B cell (primary cell): Measurements from ENCODE around the gene ZCCHC3. TPM values are rescaled to one million over a fixed set of nuclear protein-coding genes. Genes with fewer than 3 reads are reported as not detected.

Experiments used
- ATAC-seq: fragments of 200-7000 bp; cut with Tn5 transposase; one replicate; pipeline ENCODE4 v1.10.0; 2021; ENCODE audit warnings: low read depth, mild to moderate bottlenecking, moderate number of reproducible peaks, moderate library complexity
- CTCF ChIA-PET: fragments of 350-600 bp; sonication (Branson Sonifier 250); formaldehyde crosslinking; loops from one replicate; lab custom pipeline; 2021; ENCODE audit warnings: antibody characterized with exemption, inconsistent platforms; lab: Charles Lee
- POLR2A ChIA-PET: fragments of 350-600 bp; sonication (Branson Sonifier 250); formaldehyde crosslinking; loops from one replicate; lab custom pipeline; 2021; ENCODE audit warnings: antibody characterized with exemption; lab: Charles Lee
- DNase-seq: peaks from one replicate; pipeline ENCODE4 v3.0.0; 2013
- H2AFZ ChIP-seq: 2 replicates; pipeline ENCODE4 v1.6.1; 2012; ENCODE audit warnings: mild to moderate bottlenecking, low read depth, low read length; ENCODE audit not compliant: insufficient read depth, poor library complexity, severe bottlenecking
- H3K27ac ChIP-seq, 2 donors: 1 replicate in 1 of 2; 2 replicates in 1 of 2; pipeline ENCODE4 v1.5.1; 2012 to 2013; ENCODE audit warnings: low read length in 2 of 2, mild to moderate bottlenecking in 2 of 2, moderate library complexity in 1 of 2
- H3K27me3 ChIP-seq, 4 experiments: fragments of 200-600 bp in 1 of 4; sonication (generic) in 1 of 4; replicated peaks in 1 of 4; 1 replicate in 2 of 4; 2 replicates in 2 of 4; pipeline versions ENCODE4 v1.6.1 to v1.7.0; 2013 to 2016; ENCODE audit warnings: low read length in 3 of 4, mild to moderate bottlenecking in 2 of 4, mixed read lengths in 1 of 4, moderate library complexity in 1 of 4; ENCODE audit not compliant: insufficient read depth in 4 of 4, control insufficient read depth in 3 of 4; ENCODE audit errors: control extremely low read depth in 1 of 4
- H3K36me3 ChIP-seq, 2 experiments: replicated peaks in 1 of 2; 1 replicate in 1 of 2; 2 replicates in 1 of 2; pipeline versions ENCODE4 v1.6.1 to v1.7.1; 2013; ENCODE audit warnings: low read length in 1 of 2; ENCODE audit not compliant: insufficient read depth in 2 of 2, control insufficient read depth in 1 of 2; ENCODE audit errors: control extremely low read depth in 1 of 2, extremely low read depth in 1 of 2
- H3K4me1 ChIP-seq, 2 donors: fragments of 200-600 bp in 1 of 2; sonication (generic) in 1 of 2; 1 replicate in 1 of 2; 2 replicates in 1 of 2; pipeline versions ENCODE4 v1.5.1 to v1.6.1; 2013 to 2017; ENCODE audit warnings: low read length in 2 of 2; ENCODE audit not compliant: control insufficient read depth in 2 of 2, insufficient read depth in 2 of 2
- H3K4me2 ChIP-seq: replicated peaks from 2 replicates; pipeline ENCODE3; 2012; ENCODE audit warnings: mild to moderate bottlenecking, low read depth, low read length; ENCODE audit not compliant: poor library complexity, severe bottlenecking
- H3K4me3 ChIP-seq, 5 experiments: fragments of 200-600 bp in 1 of 5; sonication (generic) in 1 of 5; 1 replicate in 3 of 5; 2 replicates in 2 of 5; pipeline versions ENCODE4 v1.5.1 to v1.7.0; 2011 to 2016; ENCODE audit warnings: low read length in 4 of 5, mild to moderate bottlenecking in 4 of 5, low read depth in 2 of 5, control low read depth in 1 of 5, moderate library complexity in 1 of 5; ENCODE audit not compliant: insufficient read depth in 1 of 5; ENCODE audit errors: control extremely low read depth in 1 of 5, extremely low read depth in 1 of 5
- H3K79me2 ChIP-seq: fragments of 200-600 bp; sonication (generic); one replicate; pipeline ENCODE4 v1.6.0; 2016; ENCODE audit warnings: low read length; ENCODE audit not compliant: control insufficient read depth, insufficient read depth
- H3K9ac ChIP-seq: fragments of 200-600 bp; sonication (generic); 2 replicates; pipeline ENCODE4 v1.6.1; 2017; ENCODE audit warnings: mild to moderate bottlenecking, low read length, moderate library complexity
- H3K9me3 ChIP-seq, 3 donors: one replicate each; pipeline versions ENCODE4 v1.6.1 to v1.7.1; 2013; ENCODE audit warnings: low read length in 2 of 3; ENCODE audit not compliant: control insufficient read depth in 2 of 3, insufficient read depth in 1 of 3; ENCODE audit errors: control extremely low read depth in 1 of 3
- H4K20me1 ChIP-seq: 2 replicates; pipeline ENCODE4 v1.6.0; 2012; ENCODE audit warnings: mild to moderate bottlenecking, low read length; ENCODE audit not compliant: insufficient read depth, control insufficient read depth, poor library complexity, severe bottlenecking
- H3K27ac Mint-ChIP-seq: one replicate; pipeline ENCODE4 v1.8.0; 2021; ENCODE audit warnings: mixed read lengths
- H3K27me3 Mint-ChIP-seq: one replicate; pipeline ENCODE4 v1.8.0; 2021; ENCODE audit warnings: mixed read lengths
- H3K4me1 Mint-ChIP-seq: one replicate; pipeline ENCODE4 v1.8.0; 2021; ENCODE audit warnings: mixed read lengths
- H3K4me3 Mint-ChIP-seq: one replicate; pipeline ENCODE4 v1.8.0; 2021; ENCODE audit warnings: mixed read lengths
- H3K9me3 Mint-ChIP-seq: one replicate; pipeline ENCODE4 v1.8.0; 2022; ENCODE audit warnings: mixed read lengths; ENCODE audit not compliant: insufficient read depth
- EZH2 ChIP-seq: IDR thresholded peaks from 2 replicates; pipeline ENCODE4 v1.6.1; 2012; ENCODE audit warnings: borderline replicate concordance, low read depth, mild to moderate bottlenecking, moderate library complexity, low read length; ENCODE audit not compliant: insufficient read depth, poor library complexity, severe bottlenecking
- WGBS: methylation state at CpG from one replicate; pipeline ENCODE4 v1.1.5; 2013; ENCODE audit warnings: missing lambda C conversion rate; ENCODE audit not compliant: insufficient coverage; 5-methylcytosine and 5-hydroxymethylcytosine counted together
- intact Hi-C: fragments of 100-400 bp; cut with micrococcal nuclease; formaldehyde crosslinking; loops from one replicate; pipeline ENCODE4 v1.10.0; 2022
- polyA plus RNA-seq: library from polyadenylated mRNA; depleted of rRNA; stranded (reverse); fragments of >200 nt; gene quantifications from 2 replicates; pipeline ENCODE4 v1.2.3, GENCODE V29; 2012
- total RNA-seq, 2 donors: library from RNA; stranded (reverse); fragments of 120-200 nt in 1 of 2; gene quantifications; 1 replicate in 1 of 2; 2 replicates in 1 of 2; pipeline versions ENCODE4 v1.2.3 to v1.2.4, GENCODE V29; 2013 to 2022
- TF ChIP-seq, protein P1 (sequence below): fragments of 200-600 bp; IDR thresholded peaks from one replicate; pipeline ENCODE4 v1.8.0; 2022; ENCODE audit warnings: antibody characterized with exemption, mild to moderate bottlenecking

ZCCHC3 gene
- total and polyA plus RNA-seq, 2 donors (not counting 1 experiment from before 2014, with no cell fraction given), result 12.8 to 35.7 TPM

DNA sequence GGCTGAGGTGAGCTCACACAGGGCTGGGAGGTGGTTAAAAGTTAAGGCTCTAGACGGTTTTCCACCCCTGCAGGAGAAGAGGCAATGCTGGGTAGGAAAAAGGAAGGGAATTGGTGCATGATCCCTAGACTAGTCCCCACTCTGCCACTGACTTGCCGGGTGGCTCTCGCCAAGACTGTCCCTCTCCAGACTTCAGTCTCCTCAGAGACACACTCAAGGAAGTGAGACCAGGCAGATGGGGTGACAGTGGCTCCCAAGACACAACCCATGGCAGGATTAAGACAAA, 19.9 kb upstream of the ZCCHC3 start:
- DNase-seq, result no peak
- Histone ChIP-seq H3K4me2 (no peak overlapping the region), H3K9ac (no peak overlapping the region), H3K36me3 (peaks cover 0 to 13% of the 10 kb centered on the region in 2 experiments), H3K27ac (no peak overlapping the region), H3K27me3 (no peaks in the 10 kb centered on the region), H3K4me1 (no peaks in the 10 kb centered on the region), H3K79me2 (no peaks in the 10 kb centered on the region), H3K4me3 (no peak overlapping the region), H3K9me3 (no peaks in the 10 kb centered on the region), H4K20me1 (no peaks in the 10 kb centered on the region), H2AFZ (no peak overlapping the region)
- ATAC-seq, result no peak
- 73% methylated on average over 2 of the region's 3 CpGs for WGBS
- H3K27ac Mint-ChIP-seq, result peak overlapping the region; percentile 37
- peaks cover 4% of the 10 kb centered on the region for H3K4me1 Mint-ChIP-seq
- H3K4me3 Mint-ChIP-seq, result no peak overlapping the region
- no peaks in the 10 kb centered on the region for H3K9me3 Mint-ChIP-seq
- ChIA-PET CTCF (interaction anchor here (1.2 kb wide), 1 partner anchor 11 kb away, joined by 4 read pairs; no protein-coding TSS in a partner anchor), POLR2A (no interaction called here)
- TF ChIP-seq, protein P1, sequence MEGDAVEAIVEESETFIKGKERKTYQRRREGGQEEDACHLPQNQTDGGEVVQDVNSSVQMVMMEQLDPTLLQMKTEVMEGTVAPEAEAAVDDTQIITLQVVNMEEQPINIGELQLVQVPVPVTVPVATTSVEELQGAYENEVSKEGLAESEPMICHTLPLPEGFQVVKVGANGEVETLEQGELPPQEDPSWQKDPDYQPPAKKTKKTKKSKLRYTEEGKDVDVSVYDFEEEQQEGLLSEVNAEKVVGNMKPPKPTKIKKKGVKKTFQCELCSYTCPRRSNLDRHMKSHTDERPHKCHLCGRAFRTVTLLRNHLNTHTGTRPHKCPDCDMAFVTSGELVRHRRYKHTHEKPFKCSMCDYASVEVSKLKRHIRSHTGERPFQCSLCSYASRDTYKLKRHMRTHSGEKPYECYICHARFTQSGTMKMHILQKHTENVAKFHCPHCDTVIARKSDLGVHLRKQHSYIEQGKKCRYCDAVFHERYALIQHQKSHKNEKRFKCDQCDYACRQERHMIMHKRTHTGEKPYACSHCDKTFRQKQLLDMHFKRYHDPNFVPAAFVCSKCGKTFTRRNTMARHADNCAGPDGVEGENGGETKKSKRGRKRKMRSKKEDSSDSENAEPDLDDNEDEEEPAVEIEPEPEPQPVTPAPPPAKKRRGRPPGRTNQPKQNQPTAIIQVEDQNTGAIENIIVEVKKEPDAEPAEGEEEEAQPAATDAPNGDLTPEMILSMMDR, result no peak
- no peak for TF ChIP-seq EZH2
- intact Hi-C loops, result no loop called here
- no peaks in the 10 kb centered on the region for H3K27me3 Mint-ChIP-seq

DNA sequence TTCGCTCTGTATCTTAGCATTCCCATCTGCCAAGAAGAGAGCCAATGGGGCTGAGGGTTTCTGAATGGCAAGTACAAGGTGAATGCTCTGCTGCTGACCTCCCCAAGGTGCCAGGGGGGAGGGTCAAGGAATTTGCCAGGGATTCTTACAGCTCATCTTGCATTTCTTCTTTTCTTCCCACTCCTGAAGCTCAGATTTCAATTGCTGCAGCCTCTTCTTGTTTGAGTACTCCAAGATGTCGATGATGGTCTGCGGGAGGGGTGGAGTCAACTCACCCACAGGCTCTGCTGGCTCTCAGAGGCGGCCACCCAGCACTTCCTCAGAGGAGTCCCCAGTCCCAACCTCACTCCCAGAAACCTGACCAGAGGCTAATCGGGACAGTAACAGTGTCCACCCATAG, 19.2 kb upstream of the ZCCHC3 start:
- Histone ChIP-seq H2AFZ (no peak overlapping the region), H3K36me3 (peaks cover 0 to 13% of the 10 kb centered on the region in 2 experiments), H3K4me1 (no peaks in the 10 kb centered on the region), H3K9me3 (no peaks in the 10 kb centered on the region), H3K27ac (no peak overlapping the region), H3K9ac (no peak overlapping the region), H3K27me3 (no peaks in the 10 kb centered on the region), H3K4me3 (no peak overlapping the region), H3K79me2 (no peaks in the 10 kb centered on the region), H4K20me1 (no peaks in the 10 kb centered on the region), H3K4me2 (no peak overlapping the region)
- Mint-ChIP-seq H3K4me1 (peaks cover 4% of the 10 kb centered on the region), H3K9me3 (no peaks in the 10 kb centered on the region), H3K4me3 (no peak overlapping the region), H3K27me3 (no peaks in the 10 kb centered on the region), H3K27ac (no peak overlapping the region)
- ATAC-seq (no peak), DNase-seq (no peak)
- ChIA-PET CTCF (interaction anchor here (1.2 kb wide), 1 partner anchor 12 kb away, joined by 4 read pairs; no protein-coding TSS in a partner anchor), POLR2A (no interaction called here)
- WGBS, result 100% methylated on average over 3 of the region's 5 CpGs
- intact Hi-C loops, result no loop called here
- TF ChIP-seq, protein P1, result no peak
- TF ChIP-seq EZH2, result no peak
